Activated CD4-positive, alpha-beta T cell treated with anti-CD3 and anti-CD28 coated beads for 36 hours (primary cell): ENCODE measurements around the gene DSTN. TPM values are rescaled to one million over a fixed set of nuclear protein-coding genes. Genes with fewer than 3 reads are reported as not detected.

Experiments
- ATAC-seq: fragments of 200-7000 bp; cut with Tn5 transposase; one replicate; pipeline ENCODE4 v1.10.0; 2021; ENCODE audit warnings: mild to moderate bottlenecking, moderate library complexity
- CTCF ChIA-PET: fragments of 350-600 bp; sonication (Branson Sonifier 250); formaldehyde crosslinking; loops from one replicate; lab custom pipeline; 2021; ENCODE audit warnings: antibody characterized with exemption; lab: Charles Lee
- POLR2A ChIA-PET: fragments of 350-600 bp; sonication (Branson Sonifier 250); formaldehyde crosslinking; loops from one replicate; lab custom pipeline; 2021; ENCODE audit warnings: antibody characterized with exemption, inconsistent platforms; lab: Charles Lee
- DNase-seq: peaks from one replicate; pipeline ENCODE4 v3.0.0-alpha.2; 2020
- H3K27ac Mint-ChIP-seq: one replicate; pipeline ENCODE4 v1.8.0; 2021; ENCODE audit warnings: mixed read lengths
- H3K27me3 Mint-ChIP-seq: one replicate; pipeline ENCODE4 v1.8.0; 2021; ENCODE audit warnings: mixed read lengths
- H3K36me3 Mint-ChIP-seq: one replicate; pipeline ENCODE4 v1.8.0; 2021; ENCODE audit warnings: low read depth, mixed read lengths
- H3K4me1 Mint-ChIP-seq: one replicate; pipeline ENCODE4 v1.8.0; 2021; ENCODE audit warnings: mixed read lengths
- H3K4me3 Mint-ChIP-seq: one replicate; pipeline ENCODE4 v1.8.0; 2021; ENCODE audit warnings: mild to moderate bottlenecking, moderate library complexity, mixed read lengths
- H3K9me3 Mint-ChIP-seq: one replicate; pipeline ENCODE4 v1.8.0; 2021; ENCODE audit warnings: low read depth, mixed read lengths
- intact Hi-C, 2 experiments: fragments of 100-400 bp; cut with DNase I in 1 of 2; cut with micrococcal nuclease in 1 of 2; formaldehyde crosslinking; loops; one replicate each; pipeline versions ENCODE4 v1.14.2 to v1.15.1; 2022 to 2024; cut with DNase I, micrococcal nuclease
- total RNA-seq, 2 experiments: library from RNA; stranded (reverse); gene quantifications; one replicate each; pipeline ENCODE4 v1.2.3, GENCODE V29; 2021

The DSTN gene
- total RNA-seq, 2 experiments from 2014 or later, result 66.2 to 68.4 TPM

- CTCF ChIA-PET, result no interaction called here
- no peaks in the 10 kb centered on the region for H3K36me3 Mint-ChIP-seq
- intact Hi-C loops, result no loop called here
- no peak overlapping the region for H3K27ac Mint-ChIP-seq
- no peaks in the 10 kb centered on the region for H3K9me3 Mint-ChIP-seq
- H3K4me3 Mint-ChIP-seq, result no peak overlapping the region
- H3K27me3 Mint-ChIP-seq, result no peaks in the 10 kb centered on the region
- no peaks in the 10 kb centered on the region for H3K4me1 Mint-ChIP-seq
- no peak for ATAC-seq
- POLR2A ChIA-PET, result no interaction called here
- no peak for DNase-seq
These were observed 70.4 kb downstream of the DSTN start for GRCh38 chr20:17640146-17640874.

- ChIA-PET POLR2A (no interaction called here), CTCF (no interaction called here)
- H3K27me3 Mint-ChIP-seq, result no peaks in the 10 kb centered on the region
- no peaks in the 10 kb centered on the region for H3K36me3 Mint-ChIP-seq
- H3K4me1 Mint-ChIP-seq, result no peaks in the 10 kb centered on the region
- intact Hi-C loops, result no loop called here
- ATAC-seq (no peak), DNase-seq (no peak)
- no peak overlapping the region for H3K27ac Mint-ChIP-seq
- no peak overlapping the region for H3K4me3 Mint-ChIP-seq
- no peaks in the 10 kb centered on the region for H3K9me3 Mint-ChIP-seq
These were observed 71.1 kb downstream of the DSTN start for GRCh38 chr20:17640875-17641378.

GRCh38 chr20:17641520-17641964, 71.7 kb downstream of the DSTN start:
- ATAC-seq (no peak), DNase-seq (no peak)
- CTCF ChIA-PET, result no interaction called here
- Mint-ChIP-seq H3K9me3 (no peaks in the 10 kb centered on the region), H3K27ac (no peak overlapping the region), H3K4me3 (no peak overlapping the region), H3K4me1 (no peaks in the 10 kb centered on the region), H3K27me3 (no peaks in the 10 kb centered on the region), H3K36me3 (no peaks in the 10 kb centered on the region)
- intact Hi-C loops, result no loop called here
- POLR2A ChIA-PET, result no interaction called here

- intact Hi-C loops, result no loop called here
These were observed 72.1 kb downstream of the DSTN start for GRCh38 chr20:17641993-17642392.

GRCh38 chr20:17642404-17643269, 72.8 kb downstream of the DSTN start:
- no peak overlapping the region for H3K27ac Mint-ChIP-seq
- intact Hi-C loops, result no loop called here
- H3K27me3 Mint-ChIP-seq, result no peaks in the 10 kb centered on the region

More at GRCh38 chr20:17641993-17642392, 72.1 kb downstream of the DSTN start:
- Mint-ChIP-seq H3K4me1 (no peaks in the 10 kb centered on the region), H3K36me3 (no peaks in the 10 kb centered on the region), H3K9me3 (no peaks in the 10 kb centered on the region), H3K27ac (no peak overlapping the region), H3K4me3 (no peak overlapping the region), H3K27me3 (no peaks in the 10 kb centered on the region)
- DNase-seq, result no peak
- ChIA-PET CTCF (no interaction called here), POLR2A (no interaction called here)
- no peak for ATAC-seq

GRCh38 chr20:17643531-17644188, 73.8 kb downstream of the DSTN start:
- POLR2A ChIA-PET, result no interaction called here
- Mint-ChIP-seq H3K4me3 (no peak overlapping the region), H3K4me1 (peaks cover under 1% of the 10 kb centered on the region), H3K36me3 (no peaks in the 10 kb centered on the region), H3K9me3 (no peaks in the 10 kb centered on the region), H3K27me3 (no peaks in the 10 kb centered on the region), H3K27ac (no peak overlapping the region)
- CTCF ChIA-PET, result interaction anchor here (1.0 kb wide), 1 partner anchor 402 kb away, joined by 4 read pairs; no protein-coding TSS in a partner anchor
- ATAC-seq (no peak), DNase-seq (no peak)
- intact Hi-C loops, result no loop called here

More at GRCh38 chr20:17642404-17643269, 72.8 kb downstream of the DSTN start:
- Mint-ChIP-seq H3K9me3 (no peaks in the 10 kb centered on the region), H3K4me1 (no peaks in the 10 kb centered on the region), H3K36me3 (no peaks in the 10 kb centered on the region), H3K4me3 (no peak overlapping the region)
- ChIA-PET CTCF (no interaction called here), POLR2A (no interaction called here)
- ATAC-seq, result no peak
- no peak for DNase-seq

GRCh38 chr20:17644451-17644850, 74.6 kb downstream of the DSTN start:
- Mint-ChIP-seq H3K9me3 (no peaks in the 10 kb centered on the region), H3K27ac (no peak overlapping the region), H3K27me3 (no peaks in the 10 kb centered on the region), H3K36me3 (no peaks in the 10 kb centered on the region), H3K4me1 (peaks cover 4% of the 10 kb centered on the region), H3K4me3 (no peak overlapping the region)
- DNase-seq, result no peak
- intact Hi-C loops, result no loop called here
- ATAC-seq, result no peak
- POLR2A ChIA-PET, result no interaction called here
- CTCF ChIA-PET, result interaction anchor here (1.0 kb wide), 1 partner anchor 402 kb away, joined by 4 read pairs; no protein-coding TSS in a partner anchor

- ATAC-seq (no peak), DNase-seq (no peak)
- Mint-ChIP-seq H3K36me3 (no peaks in the 10 kb centered on the region), H3K9me3 (no peaks in the 10 kb centered on the region), H3K4me3 (no peak overlapping the region), H3K4me1 (peaks cover 4% of the 10 kb centered on the region), H3K27ac (no peak overlapping the region), H3K27me3 (no peaks in the 10 kb centered on the region)
- intact Hi-C loops, result no loop called here
- POLR2A ChIA-PET, result no interaction called here
- CTCF ChIA-PET, result interaction anchor here (0.6 kb wide), 1 partner anchor 341 kb away, joined by 3 read pairs; no protein-coding TSS in a partner anchor
These were observed 75.1 kb downstream of the DSTN start for GRCh38 chr20:17645010-17645409.

GRCh38 chr20:17645546-17646208, 75.8 kb downstream of the DSTN start:
- ATAC-seq (no peak), DNase-seq (no peak)
- Mint-ChIP-seq H3K4me1 (peaks cover 4% of the 10 kb centered on the region), H3K9me3 (no peaks in the 10 kb centered on the region), H3K27me3 (no peaks in the 10 kb centered on the region), H3K36me3 (no peaks in the 10 kb centered on the region), H3K4me3 (no peak overlapping the region), H3K27ac (no peak overlapping the region)
- ChIA-PET POLR2A (no interaction called here), CTCF (interaction anchor here (0.6 kb wide), 1 partner anchor 340 kb away, joined by 3 read pairs; no protein-coding TSS in a partner anchor)
- intact Hi-C loops, result no loop called here

GRCh38 chr20:17646209-17646960, 76.5 kb downstream of the DSTN start:
- no peaks in the 10 kb centered on the region for H3K9me3 Mint-ChIP-seq
- no peak overlapping the region for H3K27ac Mint-ChIP-seq
- peaks cover 7% of the 10 kb centered on the region for H3K4me1 Mint-ChIP-seq
- no peak for ATAC-seq
- H3K27me3 Mint-ChIP-seq, result no peaks in the 10 kb centered on the region
- ChIA-PET POLR2A (no interaction called here), CTCF (interaction anchor here (0.8 kb wide), 1 partner anchor 8 kb away, joined by 4 read pairs; no protein-coding TSS in a partner anchor)
- no peaks in the 10 kb centered on the region for H3K36me3 Mint-ChIP-seq
- intact Hi-C loops, result no loop called here
- DNase-seq, result no peak
- H3K4me3 Mint-ChIP-seq, result no peak overlapping the region
